Neural progenitor cell (in vitro differentiated cells): ENCODE data around the gene PROM2.

Experiments
- EZH2phosphoT487 ChIP-seq: fragments of 200-600 bp; sonication (generic); IDR thresholded peaks from 2 replicates; pipeline ENCODE4 v1.6.1; 2017; ENCODE audit warnings: antibody characterized with exemption
- TF ChIP-seq, protein P1 (sequence below): fragments of 200-600 bp; sonication (generic); IDR thresholded peaks from 2 replicates; pipeline ENCODE4 v1.5.1; 2017; ENCODE audit warnings: antibody characterized with exemption, mild to moderate bottlenecking

DNA sequence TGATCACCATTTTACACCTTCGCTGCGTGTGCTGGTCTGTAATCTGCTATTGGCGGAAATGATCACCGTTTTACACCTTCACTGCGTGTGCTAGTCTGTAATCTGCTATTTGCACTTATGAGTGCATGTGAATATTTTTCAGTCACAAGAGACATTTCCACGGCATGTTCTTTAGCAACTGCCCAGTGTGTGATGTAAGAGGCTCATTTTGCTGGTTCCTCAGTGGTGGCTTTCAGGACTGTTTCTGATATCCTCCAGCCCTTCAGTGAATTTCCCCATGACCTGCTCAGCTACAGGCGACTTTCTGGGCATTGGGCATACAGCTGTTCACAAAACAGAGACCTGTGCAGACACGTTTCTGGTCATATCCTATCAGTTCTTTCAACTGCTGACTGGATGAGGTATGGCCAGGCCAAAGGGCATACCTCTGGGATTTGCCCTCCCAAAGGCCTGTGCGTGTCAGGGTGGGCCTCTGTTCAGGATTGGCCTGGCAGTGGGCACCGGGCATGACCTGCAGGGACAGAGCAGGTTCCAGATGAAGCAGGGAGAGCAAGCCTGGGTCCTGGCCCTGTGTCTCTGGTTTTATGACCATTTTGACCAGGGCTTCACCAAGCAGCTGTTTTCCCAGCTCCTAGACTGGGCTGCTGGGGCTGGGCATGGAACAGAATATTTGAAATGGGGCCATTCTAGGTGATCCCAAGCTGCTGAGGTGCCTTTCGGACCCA, 521 bp upstream of the PROM2 start:
- TF ChIP-seq, protein P1, sequence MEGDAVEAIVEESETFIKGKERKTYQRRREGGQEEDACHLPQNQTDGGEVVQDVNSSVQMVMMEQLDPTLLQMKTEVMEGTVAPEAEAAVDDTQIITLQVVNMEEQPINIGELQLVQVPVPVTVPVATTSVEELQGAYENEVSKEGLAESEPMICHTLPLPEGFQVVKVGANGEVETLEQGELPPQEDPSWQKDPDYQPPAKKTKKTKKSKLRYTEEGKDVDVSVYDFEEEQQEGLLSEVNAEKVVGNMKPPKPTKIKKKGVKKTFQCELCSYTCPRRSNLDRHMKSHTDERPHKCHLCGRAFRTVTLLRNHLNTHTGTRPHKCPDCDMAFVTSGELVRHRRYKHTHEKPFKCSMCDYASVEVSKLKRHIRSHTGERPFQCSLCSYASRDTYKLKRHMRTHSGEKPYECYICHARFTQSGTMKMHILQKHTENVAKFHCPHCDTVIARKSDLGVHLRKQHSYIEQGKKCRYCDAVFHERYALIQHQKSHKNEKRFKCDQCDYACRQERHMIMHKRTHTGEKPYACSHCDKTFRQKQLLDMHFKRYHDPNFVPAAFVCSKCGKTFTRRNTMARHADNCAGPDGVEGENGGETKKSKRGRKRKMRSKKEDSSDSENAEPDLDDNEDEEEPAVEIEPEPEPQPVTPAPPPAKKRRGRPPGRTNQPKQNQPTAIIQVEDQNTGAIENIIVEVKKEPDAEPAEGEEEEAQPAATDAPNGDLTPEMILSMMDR, result no peak
- no peak for TF ChIP-seq EZH2phosphoT487
